ENCODE data around the gene DEFB126.
"Not testable (repeated sequence)": the region's sequence is repeated elsewhere in the genome, so short reads cannot be mapped to it uniquely, and the experiment has no call there.

Gene DEFB126, protein sequence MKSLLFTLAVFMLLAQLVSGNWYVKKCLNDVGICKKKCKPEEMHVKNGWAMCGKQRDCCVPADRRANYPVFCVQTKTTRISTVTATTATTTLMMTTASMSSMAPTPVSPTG

DNA sequence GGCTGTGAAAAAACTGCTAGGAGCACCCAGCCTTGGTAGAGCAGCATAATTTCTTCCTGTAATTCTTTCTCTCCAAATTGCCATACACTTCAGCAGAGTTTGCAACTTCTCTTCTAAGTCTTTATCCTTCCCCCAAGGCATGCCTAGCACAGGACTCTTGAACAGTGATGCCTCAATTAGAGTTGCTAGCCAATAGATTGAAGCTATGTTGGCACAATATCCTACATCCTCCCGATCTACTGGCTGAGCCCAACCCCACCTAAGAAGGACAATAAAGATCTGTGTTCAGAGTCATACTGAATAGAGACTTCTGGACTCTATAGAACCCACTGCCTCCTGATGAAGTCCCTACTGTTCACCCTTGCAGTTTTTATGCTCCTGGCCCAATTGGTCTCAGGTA, at the start of gene DEFB126:
DEFB126 (plus strand) TSS at position 301 of the 400 bp plus-strand sequence; CDS start at position 340, 39 bp downstream.
- DNase-seq = no peak

DNA sequence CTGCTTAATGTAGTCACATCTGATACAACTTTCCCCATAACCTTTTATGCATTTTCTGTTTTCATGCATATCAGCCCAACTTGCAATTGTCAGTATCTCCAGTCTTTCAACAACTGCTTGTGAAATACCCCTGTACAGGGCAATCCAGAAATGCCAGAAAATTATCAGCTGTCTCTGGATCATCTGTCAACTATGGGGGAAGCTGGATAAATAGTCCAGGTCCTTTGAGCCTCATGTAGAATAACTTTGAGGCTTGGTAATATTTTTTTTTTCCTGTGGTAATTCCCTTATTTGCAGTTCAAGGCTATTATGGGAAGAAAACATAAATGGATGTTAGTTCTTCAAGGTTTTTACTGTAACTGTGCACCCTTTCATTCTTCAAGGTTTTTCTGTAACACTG, 48.7 kb upstream of the DEFB126 start:
- DNase-seq = no peak

GRCh38 chr20:95215-95614, 47.2 kb upstream of the DEFB126 start:
- no peak for DNase-seq

- DNase-seq = not testable (repeated sequence)
Measured at GRCh38 chr20:97691-98090, 44.7 kb upstream of the DEFB126 start.

- DNase-seq = no peak
Measured at GRCh38 chr20:101975-102374, 40.4 kb upstream of the DEFB126 start.

- no peak for DNase-seq
Measured at GRCh38 chr20:103456-103855, 38.9 kb upstream of the DEFB126 start.

- DNase-seq = no peak
Measured at GRCh38 chr20:112396-112795, 30.0 kb upstream of the DEFB126 start.

DNA sequence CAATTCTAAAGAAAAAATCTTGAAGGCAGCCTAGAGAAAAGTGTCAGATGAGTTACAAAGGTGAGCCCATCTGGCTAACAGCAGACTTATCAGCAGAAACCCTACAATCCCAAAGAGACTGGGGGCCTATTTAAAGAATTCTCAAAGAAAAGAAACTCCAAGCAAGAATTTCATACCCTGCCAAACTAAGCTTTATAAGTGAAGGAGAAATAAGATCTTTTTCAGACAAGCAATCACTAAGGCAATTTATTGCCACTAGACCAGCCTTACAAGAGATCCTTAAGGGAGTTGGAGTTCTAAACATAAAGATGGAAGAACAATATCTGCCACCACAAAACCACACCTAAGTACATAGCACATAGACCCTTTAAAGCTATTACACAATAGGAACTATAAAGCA, 24.9 kb upstream of the DEFB126 start:
- no peak for DNase-seq

GRCh38 chr20:129786-130323, 12.5 kb upstream of the DEFB126 start:
- DNase-seq = peak in 2 of 3 experiments; percentile 37 to 46

DNA sequence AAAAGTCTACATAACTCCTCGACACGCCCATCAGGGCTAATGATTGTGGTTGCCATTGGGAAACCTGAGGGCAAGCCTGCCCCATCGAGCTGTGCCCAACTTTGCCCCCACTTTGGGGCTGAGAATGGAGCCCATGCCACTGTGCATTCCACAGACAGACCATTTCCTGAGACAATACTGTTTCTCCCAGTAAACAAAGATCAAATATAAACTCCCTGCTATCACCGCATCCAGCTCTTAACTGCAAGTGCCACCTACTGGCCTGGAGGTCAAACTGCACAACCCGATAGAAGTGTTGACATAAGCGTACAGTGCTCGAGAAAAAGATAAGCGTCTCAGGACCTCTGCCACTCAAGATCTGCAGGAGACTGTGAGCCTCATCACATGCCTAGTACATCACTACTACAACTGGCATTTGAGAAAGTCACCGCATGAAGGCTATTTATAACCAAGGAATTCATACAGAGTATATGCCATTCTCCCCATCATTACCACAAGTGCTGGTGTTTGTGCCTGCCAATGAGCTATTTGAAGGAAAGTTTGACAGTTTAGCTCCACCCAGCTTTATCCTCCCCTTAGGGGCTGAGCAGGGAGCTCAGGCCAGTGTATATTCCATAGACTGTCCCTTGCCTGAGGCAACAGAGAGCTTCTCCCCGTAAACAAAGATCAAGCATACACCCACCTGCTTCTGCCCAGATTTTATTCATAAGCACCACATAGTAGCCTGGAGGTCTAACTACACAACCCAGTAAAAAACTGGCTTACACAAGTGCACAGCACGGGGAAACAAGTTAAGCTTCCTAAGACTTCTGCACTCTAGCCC, 4.5 kb upstream of the DEFB126 start:
- DNase-seq = peak in 1 of 3 experiments; percentile 24

DNA sequence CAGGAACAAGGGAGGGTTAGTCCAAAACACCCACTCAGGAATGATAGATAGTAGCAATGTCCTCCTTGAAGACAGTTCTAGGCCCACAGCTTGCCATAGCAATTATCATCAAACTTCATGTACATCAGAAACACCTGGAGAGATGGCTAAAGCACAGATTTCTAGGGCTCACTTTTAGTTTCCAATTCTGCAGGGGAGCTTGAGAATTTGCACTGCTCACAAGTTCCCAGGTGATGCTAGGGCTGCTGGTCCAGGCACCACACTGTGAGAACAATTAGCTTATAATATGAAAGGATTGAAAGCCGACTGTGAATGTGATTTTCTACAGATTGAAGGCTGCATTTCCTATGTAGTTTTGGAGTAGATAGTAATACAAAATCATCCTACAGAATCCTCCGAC, 3.5 kb downstream of the DEFB126 start:
- no peak for DNase-seq

DNA sequence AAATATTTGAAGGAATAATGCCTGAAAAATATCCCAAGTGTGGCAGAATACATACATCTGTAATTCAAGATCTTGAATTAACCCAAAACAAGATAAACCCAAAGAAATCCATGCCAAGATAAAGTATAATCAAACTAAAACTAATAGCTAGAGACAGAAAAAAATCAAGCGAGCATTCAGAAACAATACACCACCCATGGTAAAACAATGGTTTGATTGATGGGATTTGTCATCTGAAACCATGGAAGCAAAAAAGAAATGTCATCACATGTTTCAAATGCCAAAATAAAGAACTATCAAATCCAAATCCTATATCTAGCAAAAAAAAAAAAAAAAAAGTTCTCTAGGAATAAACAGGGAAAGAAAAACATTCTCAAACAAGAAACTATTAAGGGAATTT, 9.7 kb downstream of the DEFB126 start:
- no peak for DNase-seq

DNA sequence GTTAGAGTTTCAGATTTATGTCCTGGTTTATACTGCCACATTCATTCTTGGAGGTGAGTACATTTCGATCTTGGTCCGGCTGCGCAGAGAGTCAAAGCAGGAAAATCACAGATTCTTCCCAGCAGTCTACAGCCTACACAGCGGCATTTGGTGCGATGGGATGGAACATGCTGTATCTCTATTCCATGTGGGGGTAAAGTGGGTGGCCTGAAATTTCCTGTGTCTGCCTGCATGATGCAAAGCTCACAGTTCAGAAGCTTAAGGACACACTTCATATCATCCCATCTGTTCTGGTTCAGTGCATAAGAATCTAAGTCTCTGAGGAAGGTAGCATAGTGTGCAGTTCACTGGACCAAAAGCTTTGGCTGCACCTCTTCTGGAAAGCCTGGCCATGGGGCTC, 14.8 kb downstream of the DEFB126 start, which contains the start of gene DEFB127:
DEFB127 (plus strand) TSS at position 301 of the 400 bp plus-strand sequence; CDS start at position 392, 91 bp downstream.
- DNase-seq = no peak

GRCh38 chr20:164618-165017, 22.2 kb downstream of the DEFB126 start:
- no peak for DNase-seq

- no peak for DNase-seq
Measured at GRCh38 chr20:168876-169275, 26.5 kb downstream of the DEFB126 start.

- no peak for DNase-seq
Measured at GRCh38 chr20:184288-184687, 41.9 kb downstream of the DEFB126 start.

DNA sequence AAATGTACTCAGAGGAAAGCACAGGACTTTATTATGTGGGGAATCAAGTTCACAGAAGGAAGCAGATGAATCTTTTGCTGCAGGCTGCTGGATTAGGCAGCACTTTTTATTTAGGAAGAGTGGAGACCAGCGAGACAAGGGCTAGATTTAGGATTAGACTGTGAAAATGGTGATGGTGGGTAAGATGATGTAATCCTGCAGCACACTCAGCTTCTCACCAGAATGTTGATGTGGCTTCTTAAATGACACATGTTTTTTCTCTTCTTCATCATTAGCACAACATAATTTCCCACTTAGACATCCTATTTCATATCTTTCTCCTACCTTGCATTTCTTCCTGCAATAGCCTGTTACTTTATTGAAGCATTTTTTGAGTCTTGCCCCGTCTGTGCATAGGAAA, 45.3 kb downstream of the DEFB126 start:
- no peak for DNase-seq

- DNase-seq = no peak
Measured at GRCh38 chr20:189611-190010, 47.2 kb downstream of the DEFB126 start, which contains the start of gene DEFB128. Gene DEFB128 (minus strand): TSS chr20:189711. CDS start chr20:189623, 88 bp downstream.
